ENCODE results near the gene TLR5. TPM values are rescaled to one million over a fixed set of nuclear protein-coding genes. Genes with fewer than 3 reads are reported as not detected.

Gene TLR5
- total RNA-seq, 1 donor, result 0.36 TPM

- TF ChIP-seq CTCF (IDR thresholded peaks at IDR 0.05; ENCODE audit: insufficient read depth, low read length), result no peak
- no peak overlapping the region for H3K4me3 ChIP-seq (ENCODE audit: low read depth, low read length)
- DNase-seq (ENCODE audit: low read depth), result no peak
Observed at GRCh38 chr1:223077247-223077833, 65.7 kb downstream of the TLR5 start.

GRCh38 chr1:223076362-223076761 is 66.7 kb downstream of the TLR5 start:
- no peak for DNase-seq (ENCODE audit: low read depth)
- TF ChIP-seq CTCF (IDR thresholded peaks at IDR 0.05; ENCODE audit: insufficient read depth, low read length), result no peak
- H3K4me3 ChIP-seq (ENCODE audit: low read depth, low read length), result no peak overlapping the region

- no peak for TF ChIP-seq CTCF (IDR thresholded peaks at IDR 0.05; ENCODE audit: insufficient read depth, low read length)
- no peak for DNase-seq (ENCODE audit: low read depth)
- H3K4me3 ChIP-seq (ENCODE audit: low read depth, low read length), result no peak overlapping the region
Observed at GRCh38 chr1:223075834-223076233, 67.2 kb downstream of the TLR5 start.

- TF ChIP-seq CTCF (IDR thresholded peaks at IDR 0.05; ENCODE audit: insufficient read depth, low read length), result no peak
- H3K4me3 ChIP-seq (ENCODE audit: low read depth, low read length), result no peak overlapping the region
- peak; percentile 18 for DNase-seq (ENCODE audit: low read depth)
Observed at GRCh38 chr1:223074445-223075300, 68.4 kb downstream of the TLR5 start.

GRCh38 chr1:223068900-223069665 is 74.0 kb downstream of the TLR5 start:
- DNase-seq (ENCODE audit: low read depth), result no peak
- H3K4me3 ChIP-seq (ENCODE audit: low read depth, low read length), result no peak overlapping the region
- no peak for TF ChIP-seq CTCF (IDR thresholded peaks at IDR 0.05; ENCODE audit: insufficient read depth, low read length)

GRCh38 chr1:223067914-223068313 is 75.1 kb downstream of the TLR5 start:
- no peak for TF ChIP-seq CTCF (IDR thresholded peaks at IDR 0.05; ENCODE audit: insufficient read depth, low read length)
- no peak overlapping the region for H3K4me3 ChIP-seq (ENCODE audit: low read depth, low read length)
- no peak for DNase-seq (ENCODE audit: low read depth)
